HG02981 (cell line): ENCODE results near the gene LOXL3.

Source experiments
- ATAC-seq: cut with Tn5 transposase; IDR thresholded peaks from one replicate; pipeline ENCODE4 v1.9.1; 2021; ENCODE audit warnings: mild to moderate bottlenecking, moderate library complexity; ENCODE audit not compliant: unreplicated experiment

LOXL3 gene

DNA sequence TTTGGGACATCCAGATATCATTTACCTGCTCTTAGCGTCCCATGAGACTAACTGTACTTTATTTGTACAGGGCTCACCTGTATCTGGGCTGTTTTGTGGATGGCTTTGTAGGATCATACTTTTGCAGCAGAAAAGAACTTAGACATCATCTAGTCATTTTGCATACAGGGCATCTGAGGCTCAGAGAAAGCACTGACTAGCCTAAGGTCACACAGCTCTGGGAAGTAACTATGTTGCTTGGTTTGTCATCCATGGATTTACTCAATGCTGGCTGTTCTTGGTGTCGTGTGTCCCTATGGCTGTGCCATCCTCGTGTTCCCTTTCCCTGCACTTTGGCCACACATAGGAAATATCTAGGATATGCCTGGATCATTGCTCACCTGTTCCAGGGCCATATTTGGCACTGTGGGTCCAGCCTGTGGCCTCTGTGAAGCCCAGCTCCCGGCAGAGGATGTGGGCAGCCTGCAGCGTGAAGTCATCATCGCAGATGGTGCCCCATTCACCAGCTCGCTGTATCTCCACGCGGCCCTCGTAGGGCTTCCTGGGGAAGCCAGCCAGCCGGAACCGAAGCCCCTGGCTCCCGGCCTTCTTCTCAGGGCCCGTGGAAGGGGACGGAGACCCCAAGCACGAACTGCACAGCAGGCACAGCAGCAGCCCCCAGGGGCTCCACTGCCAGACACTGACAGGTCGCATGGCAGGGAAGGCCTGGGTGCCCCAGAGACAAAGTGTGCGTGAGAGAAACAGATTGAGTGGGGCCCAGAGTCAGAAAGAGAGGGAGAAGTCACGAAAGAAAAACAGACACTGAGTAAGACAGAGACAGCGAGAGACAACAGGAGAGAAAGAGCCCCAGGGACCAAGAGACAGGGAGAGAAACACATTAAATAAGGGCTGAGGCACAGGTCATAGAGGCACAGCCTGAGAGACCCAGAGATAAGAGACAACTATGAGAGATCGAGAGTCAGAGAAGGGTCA lies 1.5 kb downstream of the LOXL3 start:
- ATAC-seq, result no peak

DNA sequence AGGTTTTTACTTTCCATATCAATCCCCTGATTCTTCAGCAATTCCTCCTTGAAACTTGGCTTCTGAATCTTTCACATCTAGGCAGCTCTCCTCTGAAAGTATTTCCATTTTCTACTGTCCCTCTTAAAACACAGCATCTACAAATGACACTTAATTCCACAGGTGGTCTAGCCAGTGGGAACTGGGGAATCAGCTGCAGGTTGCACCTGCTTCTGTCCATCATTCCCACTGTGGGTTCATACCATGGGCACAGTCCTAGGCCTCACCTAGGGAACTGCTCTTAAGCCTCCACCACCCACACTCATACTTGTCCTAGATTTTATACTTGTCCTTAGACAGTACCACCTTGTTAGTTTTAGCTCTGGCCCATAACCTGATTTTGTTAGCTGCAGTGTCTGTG lies 2.2 kb downstream of the LOXL3 start:
- no peak for ATAC-seq

- no peak for ATAC-seq
These were observed 3.5 kb downstream of the LOXL3 start for GRCh38 chr2:74550231-74550630.

DNA sequence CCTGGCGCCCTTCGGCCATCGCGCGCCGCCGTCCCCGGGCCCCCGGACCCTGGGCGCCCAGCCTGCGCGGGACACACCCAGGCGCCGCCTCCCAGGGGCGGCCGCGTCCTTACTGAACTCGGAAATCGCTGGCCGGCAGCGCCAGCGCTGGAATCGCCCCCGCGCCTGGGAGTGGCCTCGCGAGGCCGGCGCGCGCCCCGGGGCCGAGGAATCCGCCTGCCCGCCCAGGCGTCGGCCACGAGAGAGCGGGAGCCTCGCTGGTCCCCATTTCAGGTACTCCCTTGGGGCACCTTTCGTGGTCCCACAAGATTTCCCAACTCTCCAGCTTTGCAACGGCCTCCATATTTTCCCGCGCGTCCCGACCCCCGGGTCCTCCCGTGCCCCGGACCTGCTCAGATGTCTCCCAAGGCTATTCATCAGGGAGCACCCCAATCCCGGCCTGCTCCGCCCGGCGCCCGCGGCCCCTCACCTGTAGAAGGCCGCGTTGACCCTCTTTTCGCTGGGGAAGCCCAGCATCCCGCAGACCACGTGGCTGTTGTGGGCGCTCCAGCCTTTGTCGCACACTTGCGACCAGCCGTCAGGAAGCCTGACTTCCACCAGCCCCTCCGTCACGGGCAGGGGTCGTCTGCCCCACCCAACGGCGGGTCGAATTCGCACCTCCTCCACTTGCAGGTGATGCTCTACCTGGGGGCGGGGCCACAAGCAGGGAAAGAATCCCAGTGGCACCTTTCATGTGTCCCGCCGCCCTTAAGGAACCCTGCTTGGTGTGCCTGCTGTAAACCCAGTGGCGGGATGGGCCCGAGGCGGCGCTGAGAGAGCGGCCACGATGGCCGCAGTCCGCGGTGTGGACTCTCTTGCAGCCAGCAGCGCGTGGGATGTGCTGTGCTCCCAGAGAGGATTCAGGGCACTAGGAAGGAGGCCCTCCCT lies 4.6 kb downstream of the LOXL3 start:
- no peak for ATAC-seq

DNA sequence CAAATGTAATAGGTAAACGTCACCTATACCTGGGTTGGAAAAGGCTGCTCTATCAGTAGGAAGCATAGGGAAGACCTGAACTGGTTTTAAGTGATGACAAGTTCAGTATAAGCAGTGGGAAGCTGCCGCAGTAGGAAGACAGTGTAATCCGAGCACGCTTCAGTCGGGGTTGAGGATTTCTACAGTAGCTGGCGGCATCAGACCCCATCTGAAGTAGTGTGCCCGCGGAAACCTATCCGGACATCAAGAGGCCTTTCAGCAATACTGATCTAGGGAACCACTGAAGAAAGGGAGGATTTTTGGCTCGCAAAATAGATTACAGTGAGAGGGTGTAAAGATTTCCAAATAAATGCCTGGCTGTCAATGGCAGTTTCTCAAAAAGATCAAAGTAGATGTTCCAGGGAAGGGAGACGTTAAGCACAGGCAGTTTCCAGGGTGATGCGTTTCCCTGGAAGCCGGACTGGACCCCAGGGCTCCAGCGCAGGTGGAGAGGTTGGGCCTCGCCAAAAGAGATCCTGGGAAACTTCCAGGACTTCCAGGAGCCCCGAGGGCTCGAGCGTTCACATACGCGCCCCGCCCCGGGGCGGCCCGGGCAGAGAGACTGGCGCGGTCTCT lies 5.3 kb downstream of the LOXL3 start:
- ATAC-seq, result no peak

DNA sequence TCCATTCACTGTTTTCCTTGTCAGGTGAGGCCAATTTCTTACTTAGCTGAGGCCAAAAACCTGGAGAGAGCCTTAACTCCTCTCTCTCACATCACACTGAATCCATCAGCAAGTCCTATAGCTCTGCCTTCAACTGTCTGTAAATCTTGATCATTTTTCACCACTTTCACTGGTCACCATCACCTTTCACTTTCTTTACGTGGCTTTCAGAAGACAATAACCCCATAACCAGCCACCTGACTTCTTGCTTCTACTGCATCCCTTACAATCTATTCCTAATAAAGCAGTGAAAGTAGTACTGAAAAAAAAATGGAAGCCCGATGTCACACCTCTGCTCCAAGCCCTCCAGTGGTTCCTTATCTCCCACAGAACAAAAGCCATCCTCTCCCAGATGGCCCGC lies 7.7 kb downstream of the LOXL3 start:
- ATAC-seq, result no peak

GRCh38 chr2:74544634-74545033 lies 9.1 kb downstream of the LOXL3 start:
- no peak for ATAC-seq

GRCh38 chr2:74542978-74543377 lies 10.8 kb downstream of the LOXL3 start:
- no peak for ATAC-seq

- ATAC-seq, result no peak
These were observed 13.5 kb downstream of the LOXL3 start for GRCh38 chr2:74540291-74540690.

DNA sequence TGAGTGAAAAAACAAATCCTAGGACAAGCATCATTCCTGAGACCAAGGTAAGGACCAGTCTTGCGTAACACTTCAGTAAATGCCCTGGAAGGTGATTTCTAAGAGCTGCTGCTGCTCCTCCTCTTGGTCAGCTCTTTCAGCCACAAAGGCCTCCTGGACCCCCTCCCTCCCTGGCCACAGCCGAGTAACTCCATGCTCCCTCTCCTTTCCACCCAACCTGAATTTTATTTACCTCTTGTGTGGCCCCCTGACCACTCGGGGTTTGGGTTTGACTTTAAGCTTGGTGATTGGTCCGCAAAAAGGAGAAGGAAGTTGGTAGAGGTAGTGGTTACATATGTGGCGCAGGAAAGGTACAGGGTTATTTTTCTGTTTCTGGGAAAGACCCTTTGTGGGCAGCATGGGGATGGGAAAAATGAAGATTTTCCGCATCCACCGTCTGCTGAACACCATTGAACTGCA lies 14.8 kb downstream of the LOXL3 start:
- no peak for ATAC-seq

- ATAC-seq, result no peak
These were observed 16.6 kb downstream of the LOXL3 start for GRCh38 chr2:74537140-74537539.

DNA sequence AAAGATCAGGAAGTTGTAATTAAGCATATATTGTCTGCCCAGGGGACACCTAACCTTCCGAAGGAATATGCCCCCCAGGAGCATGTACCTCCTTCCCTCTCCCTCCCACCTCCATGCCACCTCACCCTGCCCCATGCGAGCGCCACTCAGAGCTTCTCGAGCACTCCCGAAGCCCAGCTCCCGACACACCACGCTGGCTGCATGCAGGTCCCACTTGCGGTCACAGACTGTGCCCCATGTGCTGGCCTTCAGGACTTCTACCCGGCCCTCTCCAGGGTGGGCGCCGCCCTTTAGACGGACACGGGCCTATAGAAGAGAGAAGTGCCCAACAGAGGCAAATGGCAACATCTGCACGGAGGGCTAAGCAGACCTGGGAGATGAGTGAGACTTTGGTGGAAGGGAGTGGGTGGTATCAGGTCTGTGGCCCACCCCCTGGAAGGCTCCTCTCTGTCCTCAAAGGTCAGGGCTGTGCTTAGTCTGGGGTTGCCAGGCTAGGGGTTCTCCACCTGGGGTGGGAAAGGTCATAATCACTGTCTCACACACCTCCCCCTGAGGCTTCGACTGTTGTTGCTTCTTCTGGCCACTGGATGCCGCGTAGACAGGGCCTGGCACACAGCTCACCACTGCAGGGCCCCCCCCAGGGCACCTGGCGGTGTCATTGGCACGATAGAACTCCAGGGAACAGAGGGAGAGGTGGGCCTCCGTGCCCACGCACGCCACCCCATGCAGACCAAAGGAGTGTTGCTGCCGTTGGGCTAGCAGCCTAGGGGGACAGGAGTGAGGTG lies 17.4 kb downstream of the LOXL3 start:
- no peak for ATAC-seq

DNA sequence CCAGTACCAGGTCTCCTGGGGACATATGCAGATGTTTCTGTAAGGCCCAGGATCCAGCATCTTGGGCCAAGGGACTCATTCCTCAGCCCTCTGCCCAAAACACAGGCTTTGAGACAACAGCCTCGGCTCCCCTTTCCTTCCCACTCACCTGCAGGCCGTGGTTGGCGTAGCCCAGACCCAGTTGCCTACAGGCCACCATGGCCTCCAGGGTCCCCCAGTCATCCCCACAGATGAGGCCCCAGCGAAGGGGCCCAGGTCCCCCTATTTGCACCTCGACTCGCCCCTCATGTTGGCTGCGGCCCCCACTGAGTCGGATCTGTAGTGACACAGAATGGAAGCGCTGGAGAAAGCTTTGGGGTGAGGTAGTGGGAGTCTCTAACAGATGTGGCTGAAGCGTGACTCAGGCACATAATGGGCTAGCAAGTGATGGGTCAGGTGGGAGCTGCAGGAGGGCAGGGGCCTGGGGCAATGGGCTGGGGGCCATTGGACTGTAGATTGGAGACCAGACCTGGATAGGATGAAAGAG lies 18.2 kb downstream of the LOXL3 start:
- no peak for ATAC-seq

DNA sequence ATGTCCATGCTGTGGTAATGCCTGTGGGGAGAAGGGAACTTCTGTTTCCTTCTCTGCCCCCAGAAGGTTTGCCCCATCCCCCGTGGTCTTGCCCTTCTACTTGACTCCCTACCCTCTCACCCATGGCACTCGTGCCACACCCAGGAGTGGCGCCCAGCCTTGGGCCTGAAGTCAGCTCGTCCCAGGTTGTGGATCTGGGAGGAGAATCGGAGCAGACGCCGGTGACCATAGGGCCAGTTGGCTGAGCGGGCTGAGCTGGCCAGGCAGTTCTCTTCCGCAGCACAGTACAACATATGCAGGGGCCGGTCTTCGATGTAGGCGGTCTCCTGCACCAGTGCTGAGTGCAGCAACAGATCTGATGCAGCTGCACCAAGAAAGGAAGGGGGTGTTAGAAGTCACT lies 19.3 kb downstream of the LOXL3 start:
- ATAC-seq, result no peak

- ATAC-seq, result no peak
These were observed 20.3 kb downstream of the LOXL3 start for GRCh38 chr2:74533464-74533863.

DNA sequence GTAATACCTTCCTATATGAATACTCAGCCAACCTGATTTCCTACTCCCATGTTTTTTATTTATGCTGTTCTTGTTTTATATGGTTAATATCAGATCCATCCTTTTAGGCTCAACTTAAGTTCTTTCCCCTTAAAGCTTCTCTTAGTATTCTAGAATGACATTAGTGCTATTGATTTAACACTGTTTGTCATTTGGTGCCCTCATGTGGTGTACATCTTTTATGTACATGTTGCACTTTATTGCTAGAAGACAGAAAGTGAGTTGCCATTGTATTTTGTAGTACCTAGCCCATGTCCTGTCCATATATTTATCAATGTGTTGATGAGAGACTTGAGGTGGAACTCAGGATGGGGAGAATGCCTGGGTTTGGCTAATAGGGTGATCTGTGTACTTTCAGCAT lies 21.5 kb downstream of the LOXL3 start:
- no peak for ATAC-seq

- no peak for ATAC-seq
These were observed 22.1 kb downstream of the LOXL3 start for GRCh38 chr2:74531666-74532065.

DNA sequence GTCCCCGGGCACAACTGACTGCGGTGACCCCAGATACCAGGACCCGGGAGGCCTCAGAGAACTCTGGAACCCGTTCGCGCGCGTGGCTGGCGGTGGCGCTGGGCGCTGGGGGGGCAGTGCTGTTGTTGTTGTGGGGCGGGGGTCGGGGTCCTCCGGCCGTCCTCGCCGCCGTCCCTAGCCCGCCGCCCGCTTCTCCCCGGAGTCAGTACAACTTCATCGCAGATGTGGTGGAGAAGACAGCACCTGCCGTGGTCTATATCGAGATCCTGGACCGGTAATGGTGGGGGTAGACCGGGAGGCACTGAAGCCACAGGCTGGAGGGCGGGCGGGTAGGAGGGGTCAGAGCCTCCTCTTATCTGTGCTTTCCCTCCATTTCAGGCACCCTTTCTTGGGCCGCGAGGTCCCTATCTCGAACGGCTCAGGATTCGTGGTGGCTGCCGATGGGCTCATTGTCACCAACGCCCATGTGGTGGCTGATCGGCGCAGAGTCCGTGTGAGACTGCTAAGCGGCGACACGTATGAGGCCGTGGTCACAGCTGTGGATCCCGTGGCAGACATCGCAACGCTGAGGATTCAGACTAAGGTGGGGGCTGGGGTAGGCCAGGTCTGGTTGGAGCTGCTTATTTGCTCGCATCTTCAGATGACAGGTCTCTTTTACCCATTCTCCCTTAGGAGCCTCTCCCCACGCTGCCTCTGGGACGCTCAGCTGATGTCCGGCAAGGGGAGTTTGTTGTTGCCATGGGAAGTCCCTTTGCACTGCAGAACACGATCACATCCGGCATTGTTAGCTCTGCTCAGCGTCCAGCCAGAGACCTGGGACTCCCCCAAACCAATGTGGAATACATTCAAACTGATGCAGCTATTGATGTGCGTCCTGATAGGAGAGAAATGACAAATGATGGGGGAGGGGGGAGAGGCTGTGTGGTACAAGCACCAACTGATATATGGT lies 23.2 kb downstream of the LOXL3 start:
- peak; percentile 31 for ATAC-seq
